Activated CD8-positive, alpha-beta T cell treated with anti-CD3 and anti-CD28 coated beads, Interleukin-2, amount 10 ng/mL, durations not matched to agents 7 days and 5 days (primary cell): Measurements from ENCODE around the gene ITGB5. TPM values are rescaled to one million over a fixed set of nuclear protein-coding genes. Genes with fewer than 3 reads are reported as not detected.

ENCODE experiments used
- ATAC-seq: fragments of 150-1000 bp; cut with Tn5 transposase; one replicate; pipeline ENCODE4 v1.10.0; 2021; ENCODE audit warnings: moderate library complexity
- CTCF ChIA-PET: fragments of 350-600 bp; sonication (Branson Sonifier 250); formaldehyde crosslinking; loops from one replicate; lab custom pipeline; 2021; ENCODE audit warnings: antibody characterized with exemption; lab: Charles Lee
- POLR2A ChIA-PET: fragments of 350-600 bp; sonication (Branson Sonifier 250); formaldehyde crosslinking; loops from one replicate; lab custom pipeline; 2021; ENCODE audit warnings: antibody characterized with exemption; lab: Charles Lee
- DNase-seq: peaks from one replicate; pipeline ENCODE4 v3.0.0-alpha.2; 2020
- H3K27ac Mint-ChIP-seq: one replicate; pipeline ENCODE4 v1.8.0; 2021; ENCODE audit warnings: mild to moderate bottlenecking, mixed read lengths
- H3K27me3 Mint-ChIP-seq: one replicate; pipeline ENCODE4 v1.8.0; 2021; ENCODE audit warnings: low read depth, mixed read lengths
- H3K36me3 Mint-ChIP-seq: one replicate; pipeline ENCODE4 v1.8.0; 2021; ENCODE audit warnings: low read depth, mixed read lengths
- H3K4me1 Mint-ChIP-seq: one replicate; pipeline ENCODE4 v1.8.0; 2021; ENCODE audit warnings: low read depth, mixed read lengths
- H3K4me3 Mint-ChIP-seq: one replicate; pipeline ENCODE4 v1.8.0; 2021; ENCODE audit warnings: mild to moderate bottlenecking, mixed read lengths
- H3K9me3 Mint-ChIP-seq: one replicate; pipeline ENCODE4 v1.8.0; 2022; ENCODE audit warnings: mixed read lengths; ENCODE audit not compliant: insufficient read depth
- total RNA-seq, 2 experiments: library from RNA; stranded (reverse); gene quantifications; one replicate each; pipeline ENCODE4 v1.2.3, GENCODE V29; 2021

The ITGB5 gene
- total RNA-seq, 2 experiments from 2014 or later, result not detected

GRCh38 chr3:124816206-124816605 lies 71.0 kb downstream of the ITGB5 start:
- no peaks in the 10 kb centered on the region for H3K4me1 Mint-ChIP-seq
- DNase-seq (no peak), ATAC-seq (no peak)
- H3K36me3 Mint-ChIP-seq, result no peaks in the 10 kb centered on the region
- ChIA-PET CTCF (no interaction called here), POLR2A (no interaction called here)
- H3K27me3 Mint-ChIP-seq, result peaks cover 29% of the 10 kb centered on the region
- no peak overlapping the region for H3K27ac Mint-ChIP-seq
- no peaks in the 10 kb centered on the region for H3K9me3 Mint-ChIP-seq
- no peak overlapping the region for H3K4me3 Mint-ChIP-seq

GRCh38 chr3:124815781-124816180 lies 71.4 kb downstream of the ITGB5 start:
- DNase-seq (no peak), ATAC-seq (no peak)
- Mint-ChIP-seq H3K36me3 (no peaks in the 10 kb centered on the region), H3K27ac (no peak overlapping the region), H3K4me3 (no peak overlapping the region), H3K4me1 (no peaks in the 10 kb centered on the region), H3K9me3 (no peaks in the 10 kb centered on the region), H3K27me3 (peaks cover 29% of the 10 kb centered on the region)
- ChIA-PET POLR2A (no interaction called here), CTCF (no interaction called here)

GRCh38 chr3:124814620-124815421 lies 72.3 kb downstream of the ITGB5 start:
- no peaks in the 10 kb centered on the region for H3K36me3 Mint-ChIP-seq

GRCh38 chr3:124813541-124813940 lies 73.6 kb downstream of the ITGB5 start:
- Mint-ChIP-seq H3K36me3 (no peaks in the 10 kb centered on the region), H3K27me3 (peaks cover 18% of the 10 kb centered on the region), H3K27ac (no peak overlapping the region), H3K4me3 (no peak overlapping the region), H3K4me1 (no peaks in the 10 kb centered on the region), H3K9me3 (no peaks in the 10 kb centered on the region)
- ATAC-seq (no peak), DNase-seq (no peak)
- CTCF ChIA-PET, result no interaction called here
- POLR2A ChIA-PET, result no interaction called here

More at GRCh38 chr3:124814620-124815421, 72.3 kb downstream of the ITGB5 start:
- DNase-seq (no peak), ATAC-seq (no peak)
- Mint-ChIP-seq H3K4me3 (no peak overlapping the region), H3K4me1 (no peaks in the 10 kb centered on the region), H3K9me3 (no peaks in the 10 kb centered on the region), H3K27me3 (peaks cover 23% of the 10 kb centered on the region), H3K27ac (no peak overlapping the region)
- ChIA-PET POLR2A (no interaction called here), CTCF (interaction anchor here (0.8 kb wide), 1 partner anchor 54 kb away, joined by 3 read pairs; no protein-coding TSS in a partner anchor)

GRCh38 chr3:124812291-124813265 lies 74.6 kb downstream of the ITGB5 start:
- H3K27me3 Mint-ChIP-seq, result peaks cover 20% of the 10 kb centered on the region
- DNase-seq (no peak), ATAC-seq (no peak)
- H3K9me3 Mint-ChIP-seq, result no peaks in the 10 kb centered on the region
- H3K27ac Mint-ChIP-seq, result no peak overlapping the region
- no peaks in the 10 kb centered on the region for H3K4me1 Mint-ChIP-seq
- H3K36me3 Mint-ChIP-seq, result no peaks in the 10 kb centered on the region
- no peak overlapping the region for H3K4me3 Mint-ChIP-seq
- ChIA-PET CTCF (no interaction called here), POLR2A (no interaction called here)

GRCh38 chr3:124811436-124811835 lies 75.7 kb downstream of the ITGB5 start:
- H3K27ac Mint-ChIP-seq, result no peak overlapping the region
- H3K4me1 Mint-ChIP-seq, result no peaks in the 10 kb centered on the region
- no peaks in the 10 kb centered on the region for H3K9me3 Mint-ChIP-seq
- no peaks in the 10 kb centered on the region for H3K36me3 Mint-ChIP-seq
- CTCF ChIA-PET, result interaction anchor here (0.9 to 1.7 kb wide), 2 partner anchors 25 to 90 kb away, joined by 3 to 4 read pairs; no protein-coding TSS in a partner anchor
- no peak overlapping the region for H3K4me3 Mint-ChIP-seq
- ATAC-seq (no peak), DNase-seq (no peak)
- H3K27me3 Mint-ChIP-seq, result peaks cover 19% of the 10 kb centered on the region
- POLR2A ChIA-PET, result no interaction called here

- POLR2A ChIA-PET, result no interaction called here
- Mint-ChIP-seq H3K9me3 (no peaks in the 10 kb centered on the region), H3K27ac (no peak overlapping the region), H3K4me1 (no peaks in the 10 kb centered on the region), H3K27me3 (peaks cover 18% of the 10 kb centered on the region), H3K36me3 (no peaks in the 10 kb centered on the region), H3K4me3 (no peak overlapping the region)
- CTCF ChIA-PET, result interaction anchor here (0.9 to 1.7 kb wide), 2 partner anchors 24 to 90 kb away, joined by 3 to 4 read pairs; no protein-coding TSS in a partner anchor
- ATAC-seq (no peak), DNase-seq (no peak)
These were observed 76.2 kb downstream of the ITGB5 start for GRCh38 chr3:124810970-124811369.

- H3K4me3 Mint-ChIP-seq, result no peak overlapping the region
- H3K36me3 Mint-ChIP-seq, result no peaks in the 10 kb centered on the region
- ATAC-seq (no peak), DNase-seq (no peak)
- no peaks in the 10 kb centered on the region for H3K4me1 Mint-ChIP-seq
- ChIA-PET CTCF (no interaction called here), POLR2A (interaction anchor here (0.7 kb wide), 1 partner anchor 12 kb away, joined by 3 read pairs; no protein-coding TSS in a partner anchor)
- H3K9me3 Mint-ChIP-seq, result no peaks in the 10 kb centered on the region
- peaks cover 18% of the 10 kb centered on the region for H3K27me3 Mint-ChIP-seq
- H3K27ac Mint-ChIP-seq, result no peak overlapping the region
These were observed 78.1 kb downstream of the ITGB5 start for GRCh38 chr3:124809039-124809438.

GRCh38 chr3:124805671-124806070 lies 81.5 kb downstream of the ITGB5 start:
- Mint-ChIP-seq H3K9me3 (no peaks in the 10 kb centered on the region), H3K4me1 (no peaks in the 10 kb centered on the region), H3K27ac (no peak overlapping the region), H3K4me3 (no peak overlapping the region), H3K27me3 (peaks cover 5% of the 10 kb centered on the region), H3K36me3 (no peaks in the 10 kb centered on the region)
- DNase-seq (no peak), ATAC-seq (no peak)
- ChIA-PET POLR2A (no interaction called here), CTCF (interaction anchor here (1.4 kb wide), 1 partner anchor 19 kb away, joined by 5 read pairs; no protein-coding TSS in a partner anchor)

- DNase-seq (no peak), ATAC-seq (no peak)
- peaks cover 5% of the 10 kb centered on the region for H3K27me3 Mint-ChIP-seq
- H3K9me3 Mint-ChIP-seq, result no peaks in the 10 kb centered on the region
- no peak overlapping the region for H3K27ac Mint-ChIP-seq
- POLR2A ChIA-PET, result no interaction called here
- H3K36me3 Mint-ChIP-seq, result no peaks in the 10 kb centered on the region
- no peak overlapping the region for H3K4me3 Mint-ChIP-seq
- H3K4me1 Mint-ChIP-seq, result no peaks in the 10 kb centered on the region
- CTCF ChIA-PET, result no interaction called here
These were observed 82.3 kb downstream of the ITGB5 start for GRCh38 chr3:124804875-124805274.

- Mint-ChIP-seq H3K27ac (no peak overlapping the region), H3K4me1 (no peaks in the 10 kb centered on the region), H3K9me3 (no peaks in the 10 kb centered on the region), H3K27me3 (no peaks in the 10 kb centered on the region), H3K4me3 (no peak overlapping the region), H3K36me3 (no peaks in the 10 kb centered on the region)
- DNase-seq (no peak), ATAC-seq (no peak)
- ChIA-PET POLR2A (no interaction called here), CTCF (no interaction called here)
These were observed 84.5 kb downstream of the ITGB5 start for GRCh38 chr3:124802702-124803101.
